Ovary (tissue), 3 donors: Measurements from ENCODE around the gene MAD2L1BP.
"Not testable (repeated sequence)": the region's sequence is repeated elsewhere in the genome, so short reads cannot be mapped to it uniquely, and the experiment has no call there.

Experiments
- POLR2A ChIP-seq: fragments of 450-650 bp; IDR thresholded peaks from one replicate; pipeline ENCODE4 v1.6.1; 2017; ENCODE audit warnings: antibody characterized with exemption, mild to moderate bottlenecking, moderate library complexity
- TF ChIP-seq, protein P1 (sequence below), 3 donors: fragments of 450-650 bp in 2 of 3; fragments of 200-600 bp in 1 of 3; IDR thresholded peaks; one replicate each; pipeline versions ENCODE4 v1.5.1 to v1.8.0; 2016 to 2022; ENCODE audit warnings: antibody characterized with exemption in 3 of 3, mild to moderate bottlenecking in 1 of 3
- donor health status: DM: no; HTN: no; CAD: no.

- TF ChIP-seq, protein P1, sequence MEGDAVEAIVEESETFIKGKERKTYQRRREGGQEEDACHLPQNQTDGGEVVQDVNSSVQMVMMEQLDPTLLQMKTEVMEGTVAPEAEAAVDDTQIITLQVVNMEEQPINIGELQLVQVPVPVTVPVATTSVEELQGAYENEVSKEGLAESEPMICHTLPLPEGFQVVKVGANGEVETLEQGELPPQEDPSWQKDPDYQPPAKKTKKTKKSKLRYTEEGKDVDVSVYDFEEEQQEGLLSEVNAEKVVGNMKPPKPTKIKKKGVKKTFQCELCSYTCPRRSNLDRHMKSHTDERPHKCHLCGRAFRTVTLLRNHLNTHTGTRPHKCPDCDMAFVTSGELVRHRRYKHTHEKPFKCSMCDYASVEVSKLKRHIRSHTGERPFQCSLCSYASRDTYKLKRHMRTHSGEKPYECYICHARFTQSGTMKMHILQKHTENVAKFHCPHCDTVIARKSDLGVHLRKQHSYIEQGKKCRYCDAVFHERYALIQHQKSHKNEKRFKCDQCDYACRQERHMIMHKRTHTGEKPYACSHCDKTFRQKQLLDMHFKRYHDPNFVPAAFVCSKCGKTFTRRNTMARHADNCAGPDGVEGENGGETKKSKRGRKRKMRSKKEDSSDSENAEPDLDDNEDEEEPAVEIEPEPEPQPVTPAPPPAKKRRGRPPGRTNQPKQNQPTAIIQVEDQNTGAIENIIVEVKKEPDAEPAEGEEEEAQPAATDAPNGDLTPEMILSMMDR (IDR thresholded peaks at IDR 0.05) = not testable (repeated sequence)
- TF ChIP-seq POLR2A = not testable (repeated sequence)
These were observed 2.6 kb upstream of the MAD2L1BP start for GRCh38 chr6:43633002-43633401.
